K562 (cell line): ENCODE measurements around the gene PRR11. TPM values are rescaled to one million over a fixed set of nuclear protein-coding genes. Genes with fewer than 3 reads are reported as not detected.

Experiments used
- CUX1 ChIP-seq: fragments of 200-800 bp; sonication (Bioruptor generic); IDR thresholded peaks from 2 replicates; pipeline ENCODE4 v1.6.1; 2016; ENCODE audit warnings: missing genetic modification characterization, missing compliant biosample characterization
- DIDO1 ChIP-seq: fragments of 450-650 bp; IDR thresholded peaks from 2 replicates; pipeline ENCODE4 v1.6.1; 2016; ENCODE audit warnings: low read depth, missing biosample characterization, missing genetic modification characterization
- ERF ChIP-seq: fragments of 450-650 bp; formaldehyde crosslinking; IDR thresholded peaks from 2 replicates; pipeline ENCODE4 v1.4.0; 2020; ENCODE audit warnings: mild to moderate bottlenecking, mixed read lengths
- HMG20A ChIP-seq: fragments of 450-650 bp; formaldehyde crosslinking; conservative IDR thresholded peaks from 2 replicates; pipeline ENCODE4 v1.4.0; 2020; ENCODE audit warnings: mild to moderate bottlenecking, mixed read lengths
- SRF ChIP-seq, 2 experiments: fragments of 250-450, 450-650 bp in 1 of 2; sonication (Bioruptor Pico) in 1 of 2; sonication (generic) in 1 of 2; formaldehyde crosslinking; IDR thresholded peaks; 2 replicates each; pipeline versions ENCODE4 v1.5.0 to v1.5.1; 2020 to 2022; ENCODE audit warnings: mild to moderate bottlenecking in 1 of 2, missing genetic modification reagents in 1 of 2
- TOE1 ChIP-seq, 2 experiments: fragments of 450-650 bp in 1 of 2; sonication (generic) in 1 of 2; formaldehyde crosslinking in 1 of 2; IDR thresholded peaks; 2 replicates each; pipeline versions ENCODE4 v1.7.1 to v1.8.0; 2016 to 2022; ENCODE audit warnings: borderline replicate concordance in 2 of 2, mild to moderate bottlenecking in 2 of 2, antibody characterized with exemption in 1 of 2, inconsistent platforms in 1 of 2, low read depth in 1 of 2, missing genetic modification reagents in 1 of 2, moderate library complexity in 1 of 2
- polyA plus RNA-seq, 8 experiments: library from polyadenylated mRNA; depleted of rRNA in 4 of 8; stranded (reverse) in 5 of 8; unstranded in 3 of 8; fragments of >200 nt; fragmentation: Nextera tagmentation in 2 of 8; fragmentation: Illumina TruSeq in 1 of 8; extraction: Ambion mirVana in 2 of 8; extraction: Trizol in 1 of 8; gene quantifications; 2 replicates each; pipeline versions ENCODE4 v1.2.1 to v1.2.3, GENCODE V29; 2011 to 2014; ENCODE audit warnings: inconsistent platforms in 1 of 8, missing spikeins in 1 of 8
- total RNA-seq, 7 experiments: library from RNA; depleted of rRNA in 6 of 7; stranded (reverse); fragments of >200 nt in 6 of 7; fragmentation: Illumina TruSeq in 2 of 7; extraction: Trizol in 2 of 7; gene quantifications; 2 replicates each; pipeline versions ENCODE4 v1.2.1 to v1.2.3, GENCODE V29; 2011 to 2021; ENCODE audit warnings: low replicate concordance in 1 of 7

The PRR11 gene
- total and polyA plus RNA-seq, 9 of the 15 experiments (the other 6 are each of a cell fraction or from before 2014, with no cell fraction given), result 13.3 to 75.2 (median 46.4) TPM

- no peak for TF ChIP-seq DIDO1 (tag)
- TF ChIP-seq SRF (CRISPR knock-in tag; IDR thresholded peaks at IDR 0.05), result peak in 1 of 2 experiments; percentile 36; a peak in 1 of 4 replicates
- no peak for TF ChIP-seq ERF
- no peak for TF ChIP-seq CUX1
- no peak for TF ChIP-seq HMG20A
- TF ChIP-seq TOE1 (IDR thresholded peaks at IDR 0.05; ENCODE audit: borderline replicate concordance), result no peak
- no peak for TF ChIP-seq TOE1 (CRISPR knock-in tag; IDR thresholded peaks at IDR 0.05; ENCODE audit: borderline replicate concordance, low read depth)
Measured at GRCh38 chr17:59167571-59168001, 12.0 kb downstream of the PRR11 start (continued).
